ENCODE results near the gene ORAI2. TPM values are rescaled to one million over a fixed set of nuclear protein-coding genes. Genes with fewer than 3 reads are reported as not detected.

ORAI2 gene
- polyA plus RNA-seq, 1 donor from 2014 or later, result 36.3 TPM

GRCh38 chr7:102403563-102403962 is 29.8 kb upstream of the ORAI2 start:
- TF ChIP-seq MXI1 (conservative IDR thresholded peaks at IDR 0.05; ENCODE audit: poor library complexity, severe bottlenecking) (no peak), TAF1 (IDR thresholded peaks at IDR 0.05; ENCODE audit: low read depth) (no peak), EP300 (conservative IDR thresholded peaks at IDR 0.05; ENCODE audit: poor library complexity, severe bottlenecking) (no peak), POLR2AphosphoS5 (IDR thresholded peaks at IDR 0.05) (no peak), RAD21 (conservative IDR thresholded peaks at IDR 0.05) (no peak), SMC3 (conservative IDR thresholded peaks at IDR 0.05; ENCODE audit: poor library complexity) (no peak), EZH2 (IDR thresholded peaks at IDR 0.05; ENCODE audit: borderline replicate concordance, insufficient read depth, low read length, poor library complexity, severe bottlenecking) (no peak)
- TF ChIP-seq, protein P1, sequence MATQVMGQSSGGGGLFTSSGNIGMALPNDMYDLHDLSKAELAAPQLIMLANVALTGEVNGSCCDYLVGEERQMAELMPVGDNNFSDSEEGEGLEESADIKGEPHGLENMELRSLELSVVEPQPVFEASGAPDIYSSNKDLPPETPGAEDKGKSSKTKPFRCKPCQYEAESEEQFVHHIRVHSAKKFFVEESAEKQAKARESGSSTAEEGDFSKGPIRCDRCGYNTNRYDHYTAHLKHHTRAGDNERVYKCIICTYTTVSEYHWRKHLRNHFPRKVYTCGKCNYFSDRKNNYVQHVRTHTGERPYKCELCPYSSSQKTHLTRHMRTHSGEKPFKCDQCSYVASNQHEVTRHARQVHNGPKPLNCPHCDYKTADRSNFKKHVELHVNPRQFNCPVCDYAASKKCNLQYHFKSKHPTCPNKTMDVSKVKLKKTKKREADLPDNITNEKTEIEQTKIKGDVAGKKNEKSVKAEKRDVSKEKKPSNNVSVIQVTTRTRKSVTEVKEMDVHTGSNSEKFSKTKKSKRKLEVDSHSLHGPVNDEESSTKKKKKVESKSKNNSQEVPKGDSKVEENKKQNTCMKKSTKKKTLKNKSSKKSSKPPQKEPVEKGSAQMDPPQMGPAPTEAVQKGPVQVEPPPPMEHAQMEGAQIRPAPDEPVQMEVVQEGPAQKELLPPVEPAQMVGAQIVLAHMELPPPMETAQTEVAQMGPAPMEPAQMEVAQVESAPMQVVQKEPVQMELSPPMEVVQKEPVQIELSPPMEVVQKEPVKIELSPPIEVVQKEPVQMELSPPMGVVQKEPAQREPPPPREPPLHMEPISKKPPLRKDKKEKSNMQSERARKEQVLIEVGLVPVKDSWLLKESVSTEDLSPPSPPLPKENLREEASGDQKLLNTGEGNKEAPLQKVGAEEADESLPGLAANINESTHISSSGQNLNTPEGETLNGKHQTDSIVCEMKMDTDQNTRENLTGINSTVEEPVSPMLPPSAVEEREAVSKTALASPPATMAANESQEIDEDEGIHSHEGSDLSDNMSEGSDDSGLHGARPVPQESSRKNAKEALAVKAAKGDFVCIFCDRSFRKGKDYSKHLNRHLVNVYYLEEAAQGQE (IDR thresholded peaks at IDR 0.05; ENCODE audit: borderline replicate concordance), result no peak
- TF ChIP-seq, protein P2, sequence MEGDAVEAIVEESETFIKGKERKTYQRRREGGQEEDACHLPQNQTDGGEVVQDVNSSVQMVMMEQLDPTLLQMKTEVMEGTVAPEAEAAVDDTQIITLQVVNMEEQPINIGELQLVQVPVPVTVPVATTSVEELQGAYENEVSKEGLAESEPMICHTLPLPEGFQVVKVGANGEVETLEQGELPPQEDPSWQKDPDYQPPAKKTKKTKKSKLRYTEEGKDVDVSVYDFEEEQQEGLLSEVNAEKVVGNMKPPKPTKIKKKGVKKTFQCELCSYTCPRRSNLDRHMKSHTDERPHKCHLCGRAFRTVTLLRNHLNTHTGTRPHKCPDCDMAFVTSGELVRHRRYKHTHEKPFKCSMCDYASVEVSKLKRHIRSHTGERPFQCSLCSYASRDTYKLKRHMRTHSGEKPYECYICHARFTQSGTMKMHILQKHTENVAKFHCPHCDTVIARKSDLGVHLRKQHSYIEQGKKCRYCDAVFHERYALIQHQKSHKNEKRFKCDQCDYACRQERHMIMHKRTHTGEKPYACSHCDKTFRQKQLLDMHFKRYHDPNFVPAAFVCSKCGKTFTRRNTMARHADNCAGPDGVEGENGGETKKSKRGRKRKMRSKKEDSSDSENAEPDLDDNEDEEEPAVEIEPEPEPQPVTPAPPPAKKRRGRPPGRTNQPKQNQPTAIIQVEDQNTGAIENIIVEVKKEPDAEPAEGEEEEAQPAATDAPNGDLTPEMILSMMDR (IDR thresholded peaks at IDR 0.05; ENCODE audit: poor library complexity, severe bottlenecking), result no peak
- Histone ChIP-seq H3K9me2 (ENCODE audit: insufficient read depth, low read length) (no peaks in the 10 kb centered on the region), H4K20me1 (ENCODE audit: insufficient read depth) (no peaks in the 10 kb centered on the region), H3K4me3 (ENCODE audit: low read length) (no peak overlapping the region), H3K36me3 (ENCODE audit: insufficient read depth, low read length) (peaks cover 17% of the 10 kb centered on the region), H3K27me3 (ENCODE audit: insufficient read depth, low read depth, low read length) (no peaks in the 10 kb centered on the region), H3K9ac (ENCODE audit: low read length) (no peak overlapping the region), H2AFZ (ENCODE audit: low read depth, low read length) (no peak overlapping the region), H3K9me3 (ENCODE audit: low read length) (no peaks in the 10 kb centered on the region), H3K79me2 (replicated peaks; ENCODE audit: insufficient read depth, low read length) (no peaks in the 10 kb centered on the region), H3F3A (ENCODE audit: insufficient read depth, low read length, poor library complexity, severe bottlenecking) (no peaks in the 10 kb centered on the region), H3K27ac (ENCODE audit: low read length) (no peak overlapping the region), H3K4me2 (ENCODE audit: low read length) (no peak overlapping the region)

DNA sequence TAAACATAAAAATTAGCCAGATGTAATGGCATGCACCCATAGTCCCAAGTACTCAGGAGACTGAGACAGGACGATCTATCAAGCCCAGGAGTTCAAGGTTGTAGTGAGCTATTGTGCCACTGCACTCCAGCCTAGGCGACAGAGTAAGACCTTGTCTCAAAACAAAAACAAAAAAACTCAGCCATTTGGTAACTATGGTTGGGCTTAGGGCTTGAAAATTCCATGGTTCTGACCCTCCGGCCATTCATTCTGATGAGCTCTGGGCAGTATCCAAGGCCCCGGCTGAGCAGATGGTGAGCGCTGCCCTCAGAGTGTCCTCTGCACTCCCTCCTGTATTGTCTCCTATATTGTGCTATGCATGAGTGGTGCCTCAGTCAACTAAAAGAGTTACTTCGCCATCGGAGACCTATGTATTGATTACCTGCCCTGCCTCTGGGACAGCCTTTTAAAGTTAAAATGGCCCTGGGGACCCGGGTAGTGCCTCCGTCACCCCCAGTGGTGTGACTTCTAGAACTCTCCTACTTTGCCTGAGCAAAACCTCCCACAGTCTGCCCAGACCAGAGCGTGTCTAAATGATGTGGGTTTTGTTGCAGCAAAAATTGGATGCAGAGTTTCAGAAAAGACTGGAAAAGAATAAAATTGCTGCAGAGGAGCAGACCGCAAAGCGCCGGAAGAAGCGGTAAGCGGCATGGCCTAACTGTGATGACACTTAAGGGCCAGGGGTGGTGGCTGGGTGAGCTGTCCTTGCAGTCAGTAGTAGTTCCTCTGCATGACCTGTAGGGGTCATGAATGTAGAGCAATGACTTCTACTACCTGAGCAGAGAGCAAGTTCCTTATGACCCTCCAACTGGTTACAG is 29.1 kb upstream of the ORAI2 start:
- Histone ChIP-seq H3K4me3 (ENCODE audit: low read length) (no peak overlapping the region), H2AFZ (ENCODE audit: low read depth, low read length) (no peak overlapping the region), H3K9ac (ENCODE audit: low read length) (no peak overlapping the region), H3K9me3 (ENCODE audit: low read length) (no peaks in the 10 kb centered on the region), H3K9me2 (ENCODE audit: insufficient read depth, low read length) (no peaks in the 10 kb centered on the region), H3K27ac (ENCODE audit: low read length) (no peak overlapping the region), H4K20me1 (ENCODE audit: insufficient read depth) (no peaks in the 10 kb centered on the region), H3K36me3 (ENCODE audit: insufficient read depth, low read length) (peaks cover 17% of the 10 kb centered on the region), H3K79me2 (replicated peaks; ENCODE audit: insufficient read depth, low read length) (no peaks in the 10 kb centered on the region), H3K27me3 (ENCODE audit: insufficient read depth, low read depth, low read length) (no peaks in the 10 kb centered on the region), H3F3A (ENCODE audit: insufficient read depth, low read length, poor library complexity, severe bottlenecking) (no peaks in the 10 kb centered on the region), H3K4me2 (ENCODE audit: low read length) (no peak overlapping the region)
- TF ChIP-seq, protein P2 (IDR thresholded peaks at IDR 0.05; ENCODE audit: poor library complexity, severe bottlenecking), result peak; percentile 67
- TF ChIP-seq POLR2AphosphoS5 (IDR thresholded peaks at IDR 0.05) (no peak), EZH2 (IDR thresholded peaks at IDR 0.05; ENCODE audit: borderline replicate concordance, insufficient read depth, low read length, poor library complexity, severe bottlenecking) (no peak), SMC3 (conservative IDR thresholded peaks at IDR 0.05; ENCODE audit: poor library complexity) (peak; percentile 35), RAD21 (conservative IDR thresholded peaks at IDR 0.05) (peak; percentile 54)
